Measurements from ENCODE around the gene ABHD12B. TPM values are rescaled to one million over a fixed set of nuclear protein-coding genes. Genes with fewer than 3 reads are reported as not detected.
"Not testable (repeated sequence)": the region's sequence is repeated elsewhere in the genome, so short reads cannot be mapped to it uniquely, and the experiment has no call there.

Gene ABHD12B
- total and polyA plus RNA-seq, 2 donors (not counting 1 experiment from before 2014, with no cell fraction given) = under 0.01 TPM; not detected in 1

DNA sequence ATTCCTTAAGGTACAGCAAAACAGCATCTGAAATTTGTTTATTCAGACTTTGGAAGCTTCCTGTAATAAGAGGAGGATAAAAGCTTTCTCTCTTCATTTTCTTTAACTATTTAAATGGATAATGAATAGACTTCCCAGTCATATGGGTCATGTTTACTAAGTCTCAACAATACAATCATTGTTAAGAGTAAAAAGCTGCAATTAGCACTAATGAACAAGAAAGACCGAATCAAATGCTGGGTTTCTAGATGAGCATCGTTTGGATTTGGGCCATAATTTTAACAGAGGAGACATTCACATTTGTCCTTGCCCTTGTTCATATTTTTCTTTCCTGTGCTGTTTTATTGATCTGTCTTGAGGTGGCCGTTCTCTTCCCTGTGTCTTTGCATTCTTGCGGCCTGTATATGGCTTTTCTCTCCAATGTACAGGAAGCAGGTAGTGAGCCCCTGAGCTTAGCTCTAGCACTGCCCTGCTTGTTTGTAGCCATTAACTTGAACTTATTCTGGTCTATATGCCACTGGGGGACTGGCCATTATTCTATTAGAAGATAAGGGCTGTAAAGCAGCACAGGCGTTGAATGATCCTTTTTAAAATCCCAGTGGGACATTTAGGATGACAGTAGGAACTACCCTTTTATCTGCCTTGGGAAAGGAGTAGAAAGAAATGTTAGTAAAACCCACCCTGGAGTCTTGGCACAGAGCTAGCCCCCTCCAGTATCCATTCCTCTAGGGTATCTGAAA lies 34.6 kb downstream of the ABHD12B start:
- no peaks in the 10 kb centered on the region for H3K27me3 ChIP-seq (ENCODE audit: control insufficient read depth, insufficient read depth, low read length)
- no peak for DNase-seq (ENCODE audit: low read depth in 2 of 2)
- no peak overlapping the region for H3K27ac ChIP-seq (ENCODE audit: insufficient read depth, low read length)
- no peak for TF ChIP-seq EZH2 (IDR thresholded peaks at IDR 0.05; ENCODE audit: low read length, missing control alignments)
- TF ChIP-seq CTCF (conservative IDR thresholded peaks at IDR 0.05 in 1 of 2, IDR thresholded peaks at IDR 0.05 in 1 of 2; ENCODE audit: low read depth in 1 of 2, low read length in 2 of 2) = no peak
- no peak overlapping the region for H3K9ac ChIP-seq (ENCODE audit: insufficient read depth, low read length)
- H3K79me2 ChIP-seq (ENCODE audit: control insufficient read depth, insufficient read depth, low read length) = no peaks in the 10 kb centered on the region
- no peaks in the 10 kb centered on the region for H4K20me1 ChIP-seq (ENCODE audit: control insufficient read depth, extremely low read depth, insufficient read depth, low read length)
- H3K4me3 ChIP-seq (replicated peaks in 1 of 4; ENCODE audit: control extremely low read depth in 1 of 4, insufficient read depth in 1 of 4, low read depth in 3 of 4, low read length in 4 of 4) = no peak overlapping the region
- peaks cover 2% of the 10 kb centered on the region for H3K36me3 ChIP-seq (ENCODE audit: control insufficient read depth, insufficient read depth, low read length)
- no peak overlapping the region for H2AFZ ChIP-seq (ENCODE audit: low read length)
- no peak overlapping the region for H3K4me2 ChIP-seq (ENCODE audit: extremely low read depth, insufficient read depth, low read length)
- H3K9me3 ChIP-seq (ENCODE audit: control insufficient read depth, insufficient read depth, low read depth, low read length) = no peaks in the 10 kb centered on the region
- H3K4me1 ChIP-seq (ENCODE audit: control insufficient read depth, extremely low read depth, insufficient read depth, low read length) = no peaks in the 10 kb centered on the region

GRCh38 chr14:50910495-50911420 lies 38.9 kb downstream of the ABHD12B start:
- peaks cover 2% of the 10 kb centered on the region for H3K36me3 ChIP-seq (ENCODE audit: control insufficient read depth, insufficient read depth, low read length)
- H3K4me2 ChIP-seq (ENCODE audit: extremely low read depth, insufficient read depth, low read length) = no peak overlapping the region
- H2AFZ ChIP-seq (ENCODE audit: low read length) = no peak overlapping the region
- H3K9ac ChIP-seq (ENCODE audit: insufficient read depth, low read length) = no peak overlapping the region
- H3K4me1 ChIP-seq (ENCODE audit: control insufficient read depth, extremely low read depth, insufficient read depth, low read length) = no peaks in the 10 kb centered on the region
- no peak for DNase-seq (ENCODE audit: low read depth in 2 of 2)
- H3K27me3 ChIP-seq (ENCODE audit: control insufficient read depth, insufficient read depth, low read length) = no peaks in the 10 kb centered on the region
- no peaks in the 10 kb centered on the region for H3K79me2 ChIP-seq (ENCODE audit: control insufficient read depth, insufficient read depth, low read length)
- no peak overlapping the region for H3K4me3 ChIP-seq (replicated peaks in 1 of 4; ENCODE audit: control extremely low read depth in 1 of 4, insufficient read depth in 1 of 4, low read depth in 3 of 4, low read length in 4 of 4)
- no peaks in the 10 kb centered on the region for H4K20me1 ChIP-seq (ENCODE audit: control insufficient read depth, extremely low read depth, insufficient read depth, low read length)
- no peak for TF ChIP-seq EZH2 (IDR thresholded peaks at IDR 0.05; ENCODE audit: low read length, missing control alignments)
- no peak for TF ChIP-seq CTCF (conservative IDR thresholded peaks at IDR 0.05 in 1 of 2, IDR thresholded peaks at IDR 0.05 in 1 of 2; ENCODE audit: low read depth in 1 of 2, low read length in 2 of 2)
- no peaks in the 10 kb centered on the region for H3K9me3 ChIP-seq (ENCODE audit: control insufficient read depth, insufficient read depth, low read depth, low read length)
- no peak overlapping the region for H3K27ac ChIP-seq (ENCODE audit: insufficient read depth, low read length)

DNA sequence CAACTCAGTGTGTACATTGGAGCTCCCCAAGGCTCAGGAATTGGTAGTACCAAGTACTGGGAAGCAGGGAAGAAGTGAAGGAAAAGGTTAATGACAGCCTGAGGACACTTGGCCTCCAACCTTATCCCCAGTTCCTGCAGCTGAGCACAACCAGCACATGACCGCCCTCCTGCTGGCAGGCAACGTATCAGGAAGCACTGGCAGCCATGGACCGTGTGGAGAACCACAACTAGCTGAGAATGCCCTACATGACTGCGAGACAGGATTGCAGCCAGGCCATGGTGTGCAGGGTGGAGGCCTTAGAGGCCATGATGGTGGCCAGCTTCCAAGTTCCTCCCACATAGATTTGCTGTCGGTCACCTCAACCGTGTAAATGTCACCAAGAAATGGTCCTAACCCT lies 45.6 kb downstream of the ABHD12B start:
- Histone ChIP-seq H3K79me2 (ENCODE audit: control insufficient read depth, insufficient read depth, low read length) (no peaks in the 10 kb centered on the region), H3K4me1 (ENCODE audit: control insufficient read depth, extremely low read depth, insufficient read depth, low read length) (peaks cover 6% of the 10 kb centered on the region), H3K27me3 (ENCODE audit: control insufficient read depth, insufficient read depth, low read length) (no peaks in the 10 kb centered on the region), H3K9me3 (ENCODE audit: control insufficient read depth, insufficient read depth, low read depth, low read length) (no peaks in the 10 kb centered on the region), H3K36me3 (ENCODE audit: control insufficient read depth, insufficient read depth, low read length) (peaks cover 2% of the 10 kb centered on the region), H3K4me3 (replicated peaks in 1 of 4; ENCODE audit: control extremely low read depth in 1 of 4, insufficient read depth in 1 of 4, low read depth in 3 of 4, low read length in 4 of 4) (no peak overlapping the region), H3K4me2 (ENCODE audit: extremely low read depth, insufficient read depth, low read length) (no peak overlapping the region), H3K27ac (ENCODE audit: insufficient read depth, low read length) (no peak overlapping the region), H4K20me1 (ENCODE audit: control insufficient read depth, extremely low read depth, insufficient read depth, low read length) (no peaks in the 10 kb centered on the region), H2AFZ (ENCODE audit: low read length) (no peak overlapping the region), H3K9ac (ENCODE audit: insufficient read depth, low read length) (no peak overlapping the region)
- no peak for DNase-seq (ENCODE audit: low read depth in 2 of 2)
- TF ChIP-seq CTCF (conservative IDR thresholded peaks at IDR 0.05 in 1 of 2, IDR thresholded peaks at IDR 0.05 in 1 of 2; ENCODE audit: low read depth in 1 of 2, low read length in 2 of 2) (no peak), EZH2 (IDR thresholded peaks at IDR 0.05; ENCODE audit: low read length, missing control alignments) (no peak)

GRCh38 chr14:50919524-50919923 lies 47.7 kb downstream of the ABHD12B start:
- H3K4me2 ChIP-seq (ENCODE audit: extremely low read depth, insufficient read depth, low read length); H3K27ac ChIP-seq (ENCODE audit: insufficient read depth, low read length); H4K20me1 ChIP-seq (ENCODE audit: control insufficient read depth, extremely low read depth, insufficient read depth, low read length); H3K79me2 ChIP-seq (ENCODE audit: control insufficient read depth, insufficient read depth, low read length); H3K9ac ChIP-seq (ENCODE audit: insufficient read depth, low read length); DNase-seq (ENCODE audit: low read depth in 2 of 2); H3K36me3 ChIP-seq (ENCODE audit: control insufficient read depth, insufficient read depth, low read length); H2AFZ ChIP-seq (ENCODE audit: low read length); H3K9me3 ChIP-seq (ENCODE audit: control insufficient read depth, insufficient read depth, low read depth, low read length); H3K4me3 ChIP-seq (replicated peaks in 1 of 4; ENCODE audit: control extremely low read depth in 1 of 4, insufficient read depth in 1 of 4, low read depth in 3 of 4, low read length in 4 of 4); H3K4me1 ChIP-seq (ENCODE audit: control insufficient read depth, extremely low read depth, insufficient read depth, low read length); H3K27me3 ChIP-seq (ENCODE audit: control insufficient read depth, insufficient read depth, low read length): not testable (repeated sequence)

Measured in fibroblast of lung (primary cell).